IPS DF 6.9 (cell line): ENCODE results near the gene ZBTB3.

Source experiments
- DNase-seq: peaks from one replicate; pipeline ENCODE4 v3.0.0-alpha.2; 2013; ENCODE audit warnings: low read depth, low spot score
- H3K27ac ChIP-seq: one replicate; pipeline ENCODE4 v1.5.1; 2013; ENCODE audit warnings: low read length, control low read depth
- H3K27me3 ChIP-seq: 2 replicates; pipeline ENCODE4 v1.6.1; 2013; ENCODE audit warnings: mild to moderate bottlenecking, low read length; ENCODE audit not compliant: control insufficient read depth, insufficient read depth
- H3K36me3 ChIP-seq: 2 replicates; pipeline ENCODE4 v1.6.1; 2013; ENCODE audit warnings: low read length; ENCODE audit not compliant: control insufficient read depth, insufficient read depth
- H3K4me1 ChIP-seq: 2 replicates; pipeline ENCODE4 v1.6.1; 2013; ENCODE audit warnings: low read length; ENCODE audit not compliant: control insufficient read depth, insufficient read depth
- H3K4me3 ChIP-seq: 2 replicates; pipeline ENCODE4 v1.5.1; 2013; ENCODE audit warnings: mild to moderate bottlenecking, low read length
- H3K9me3 ChIP-seq: 2 replicates; pipeline ENCODE4 v1.6.1; 2013; ENCODE audit warnings: low read length, inconsistent platforms; ENCODE audit not compliant: control insufficient read depth, insufficient read depth
- whole genome bisulfite sequencing: extraction: QIAGEN DNeasy Blood & Tissue Kit; methylation state at CpG from one replicate; pipeline ENCODE4 v1.1.7; 2013; ENCODE audit warnings: mixed read lengths, missing lambda C conversion rate; ENCODE audit not compliant: insufficient read length, insufficient coverage; 5-methylcytosine and 5-hydroxymethylcytosine counted together

ZBTB3 gene

DNA sequence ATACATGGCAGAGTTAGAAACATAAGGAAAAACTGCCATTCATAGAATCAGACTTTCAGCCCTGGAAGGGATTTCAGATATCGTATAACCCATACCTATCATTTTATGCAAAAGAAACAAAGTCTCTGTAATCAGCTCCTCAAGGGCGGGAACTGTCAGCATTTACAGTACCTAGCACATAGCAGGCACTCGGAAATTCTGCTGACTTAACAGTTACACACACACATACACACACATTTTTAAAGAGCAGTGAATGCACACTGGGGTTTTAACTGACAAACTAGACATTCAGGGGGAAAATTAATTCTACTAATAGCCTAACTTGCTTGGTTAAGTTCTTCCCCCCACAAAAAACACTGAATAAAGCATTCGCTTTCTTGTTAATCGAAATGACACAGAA, 37.8 kb downstream of the ZBTB3 start:
- Histone ChIP-seq H3K27ac (no peak overlapping the region), H3K36me3 (peaks cover 27% of the 10 kb centered on the region), H3K27me3 (no peaks in the 10 kb centered on the region), H3K9me3 (no peaks in the 10 kb centered on the region), H3K4me3 (no peak overlapping the region), H3K4me1 (no peaks in the 10 kb centered on the region)
- no CpG with 5 or more reads among the region's 5 CpGs for WGBS
- no peak for DNase-seq

DNA sequence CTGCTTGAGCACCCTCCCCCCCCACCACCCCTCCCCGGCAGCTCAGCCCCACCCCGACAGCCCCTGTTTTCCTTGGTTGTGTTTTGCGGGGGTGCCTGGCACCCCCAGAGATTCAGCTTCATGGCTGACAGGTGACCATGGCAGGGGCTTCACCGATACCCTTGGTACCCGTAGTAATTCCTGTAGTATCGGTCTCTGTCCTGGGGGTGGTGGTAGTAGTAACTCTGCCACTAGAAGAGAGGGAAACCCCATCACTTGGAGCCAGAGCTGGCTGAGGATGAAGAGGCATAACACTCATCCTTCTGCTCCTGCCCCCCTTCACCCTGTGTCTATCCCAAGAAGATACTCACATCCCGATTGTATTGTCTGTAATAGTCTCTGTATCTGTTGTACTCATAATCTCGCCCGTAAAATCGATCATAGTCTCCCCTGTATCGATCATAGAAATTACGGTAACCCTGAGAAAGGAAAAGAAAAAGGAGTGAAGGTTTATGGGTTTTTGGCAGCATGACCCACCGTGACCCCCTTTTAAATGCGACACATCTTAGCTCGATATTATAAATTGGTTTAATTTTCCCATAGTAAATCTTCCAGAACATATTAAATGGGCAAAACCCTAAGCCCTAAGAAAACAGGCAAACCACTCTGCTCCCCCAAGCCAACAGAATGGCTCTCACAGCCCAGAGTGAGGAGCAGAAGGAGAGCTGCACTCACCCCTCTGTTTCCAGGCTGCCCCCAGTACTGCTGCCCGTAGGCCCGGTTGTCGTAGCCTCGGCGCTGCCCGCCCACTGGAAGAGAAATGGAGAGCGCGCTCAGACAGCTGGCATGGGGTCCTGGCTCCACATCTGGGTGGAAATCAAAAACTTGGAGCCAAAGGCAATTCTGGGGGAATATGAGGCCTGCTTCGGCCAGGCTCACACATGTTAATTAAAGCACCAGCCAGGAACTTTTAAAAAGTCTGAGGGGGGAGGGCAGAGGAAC, 38.5 kb downstream of the ZBTB3 start:
- Histone ChIP-seq H3K27me3 (no peaks in the 10 kb centered on the region), H3K27ac (no peak overlapping the region), H3K4me1 (no peaks in the 10 kb centered on the region), H3K9me3 (no peaks in the 10 kb centered on the region), H3K36me3 (peaks cover 23% of the 10 kb centered on the region), H3K4me3 (no peak overlapping the region)
- no CpG with 5 or more reads among the region's 24 CpGs for WGBS
- no peak for DNase-seq

DNA sequence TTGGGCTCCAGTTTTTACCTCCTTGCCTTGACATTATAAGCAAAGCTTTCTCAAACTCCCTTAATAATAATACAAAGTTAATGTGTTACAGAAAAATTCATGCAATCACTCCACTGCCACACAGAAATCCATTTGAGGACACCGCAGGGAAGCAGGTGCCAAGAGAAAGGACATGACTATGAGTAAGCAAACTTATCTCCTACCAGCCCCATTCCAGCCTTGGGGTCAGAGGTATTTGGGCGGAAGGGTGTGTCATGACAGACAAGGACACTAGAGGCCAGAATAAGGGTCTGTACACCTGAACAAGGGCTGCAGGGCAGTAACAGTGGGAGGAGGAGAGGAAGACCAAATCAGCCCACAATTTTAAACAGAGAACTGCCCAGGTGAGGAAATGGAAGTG, 40.6 kb downstream of the ZBTB3 start:
- Histone ChIP-seq H3K27ac (no peak overlapping the region), H3K4me3 (no peak overlapping the region), H3K27me3 (no peaks in the 10 kb centered on the region), H3K9me3 (no peaks in the 10 kb centered on the region), H3K36me3 (peaks cover 14% of the 10 kb centered on the region; the same call in 1 of the 2 replicates), H3K4me1 (no peaks in the 10 kb centered on the region; the same call in 1 of the 2 replicates)
- WGBS = no CpG with 5 or more reads among the region's 2 CpGs
- DNase-seq = no peak

DNA sequence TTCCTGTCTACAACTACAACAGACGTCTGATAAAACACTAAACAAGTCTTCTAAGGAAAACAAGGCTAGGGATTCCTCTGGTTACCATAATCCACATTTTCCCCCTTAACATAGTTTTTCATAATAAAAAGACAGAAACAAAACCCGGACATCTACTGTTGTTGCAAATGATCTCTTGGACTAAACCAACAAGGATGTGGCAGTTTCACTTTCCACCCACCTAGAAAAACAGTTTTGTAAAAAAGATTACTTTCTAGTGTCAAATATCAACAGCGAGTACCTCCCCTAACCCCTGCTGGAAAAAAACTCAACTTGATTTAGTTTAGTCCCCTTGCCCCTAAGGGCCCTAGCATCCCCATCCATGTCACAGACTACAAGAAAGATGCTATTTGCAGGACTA, 41.1 kb downstream of the ZBTB3 start:
- WGBS = no CpG with 5 or more reads among the region's 3 CpGs
- Histone ChIP-seq H3K27me3 (no peaks in the 10 kb centered on the region), H3K9me3 (no peaks in the 10 kb centered on the region), H3K4me1 (no peaks in the 10 kb centered on the region; the same call in 1 of the 2 replicates), H3K36me3 (peaks cover 14% of the 10 kb centered on the region; the same call in 1 of the 2 replicates), H3K4me3 (no peak overlapping the region), H3K27ac (no peak overlapping the region)
- no peak for DNase-seq

DNA sequence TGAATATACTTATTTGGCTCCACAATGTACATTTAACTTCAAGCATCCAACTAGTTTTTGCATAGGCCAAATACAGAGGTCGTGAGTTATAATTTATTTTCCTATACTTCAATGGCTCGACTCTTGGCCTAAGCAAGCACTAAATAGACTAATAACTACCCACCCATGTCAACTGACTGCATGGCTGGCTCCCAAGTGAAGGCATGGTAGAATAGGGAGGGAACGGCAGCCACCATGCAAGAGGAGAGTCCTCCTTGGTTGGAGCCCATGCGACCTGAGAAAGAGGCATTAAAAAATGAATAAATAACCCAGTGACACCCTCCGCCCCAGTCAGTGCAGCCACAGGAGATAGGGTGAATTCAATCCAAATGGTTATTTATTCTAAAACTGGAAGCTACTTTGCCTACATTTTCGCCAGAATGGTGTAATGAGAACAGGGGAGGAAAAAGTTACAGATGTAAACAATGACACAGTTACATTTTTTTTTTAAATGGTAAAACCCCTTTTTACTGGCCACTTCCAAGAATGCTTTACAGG, 41.6 kb downstream of the ZBTB3 start:
- no peak overlapping the region for H3K27ac ChIP-seq
- peaks cover 14% of the 10 kb centered on the region; the same call in 1 of the 2 replicates for H3K36me3 ChIP-seq
- H3K27me3 ChIP-seq = no peaks in the 10 kb centered on the region
- DNase-seq = no peak
- H3K9me3 ChIP-seq = no peaks in the 10 kb centered on the region
- H3K4me3 ChIP-seq = no peak overlapping the region
- H3K4me1 ChIP-seq = no peaks in the 10 kb centered on the region; the same call in 1 of the 2 replicates
- WGBS = no CpG with 5 or more reads among the region's 6 CpGs

DNA sequence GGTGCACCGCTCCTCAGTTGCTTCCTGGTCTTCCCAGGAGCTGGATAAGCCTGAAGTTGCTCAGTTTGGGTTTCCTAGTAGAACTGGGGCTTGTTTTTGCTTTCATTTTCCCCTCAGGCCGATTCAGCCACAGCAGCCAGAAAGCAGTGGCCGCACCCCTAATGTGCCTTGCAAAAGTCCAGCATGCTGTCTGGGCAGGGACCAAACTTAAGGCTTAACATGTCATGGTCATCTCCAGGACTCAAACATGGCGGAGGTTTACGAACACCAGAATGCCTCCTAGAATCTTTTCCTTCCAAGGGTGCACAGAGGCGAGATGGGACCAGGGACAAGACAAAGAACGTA, 44.0 kb downstream of the ZBTB3 start:
- WGBS = no CpG with 5 or more reads among the region's 7 CpGs
- H3K27ac ChIP-seq = peak overlapping the region; percentile 11
- no peaks in the 10 kb centered on the region for H3K9me3 ChIP-seq
- no peaks in the 10 kb centered on the region; the same call in 1 of the 2 replicates for H3K4me1 ChIP-seq
- peak overlapping the region; percentile 50; the same call in 1 of the 2 replicates for H3K4me3 ChIP-seq
- peaks cover 9% of the 10 kb centered on the region; the same call in 1 of the 2 replicates for H3K36me3 ChIP-seq
- DNase-seq = no peak
- no peaks in the 10 kb centered on the region for H3K27me3 ChIP-seq

DNA sequence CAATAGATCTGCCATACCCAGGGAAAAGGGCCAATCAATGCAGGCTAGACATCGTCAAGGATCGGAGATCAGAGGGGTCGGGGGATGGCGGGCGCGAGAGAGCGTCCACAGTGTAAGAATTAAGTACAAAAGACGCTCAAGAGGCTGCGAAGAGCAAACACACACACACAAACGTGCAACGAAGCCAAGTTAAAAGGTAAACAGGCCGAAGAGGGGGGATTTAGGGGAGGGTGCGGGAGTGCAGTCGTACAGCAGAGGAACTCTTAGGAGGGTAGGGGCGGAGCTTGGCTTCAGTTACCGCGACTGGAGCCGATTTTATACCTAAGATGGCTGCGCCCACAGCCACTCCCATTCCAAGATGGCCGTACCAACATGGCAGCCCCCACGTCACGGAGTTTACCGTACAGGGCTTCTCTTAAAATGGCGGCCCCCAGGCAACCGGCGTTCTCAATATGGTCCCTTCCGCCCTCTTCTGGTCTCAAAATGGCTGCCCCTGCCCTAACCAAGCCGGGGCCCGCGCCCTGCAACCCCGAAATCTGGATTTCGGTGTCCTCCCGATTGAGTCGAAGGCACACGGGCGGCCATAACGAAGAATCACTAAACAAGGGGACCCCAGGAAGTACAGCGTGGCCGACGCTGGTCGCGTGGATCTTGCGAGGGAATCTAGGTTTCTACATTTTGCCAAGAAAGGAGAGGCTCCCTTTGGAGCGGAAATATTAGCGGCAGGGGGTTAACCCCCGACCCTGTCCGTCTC, 44.5 kb downstream of the ZBTB3 start:
- no peaks in the 10 kb centered on the region for H3K9me3 ChIP-seq
- H3K27ac ChIP-seq = peak overlapping the region; percentile 11
- H3K36me3 ChIP-seq = peaks cover 5% of the 10 kb centered on the region; the same call in 1 of the 2 replicates
- DNase-seq = peak; percentile 97
- no peaks in the 10 kb centered on the region; the same call in 1 of the 2 replicates for H3K4me1 ChIP-seq
- no CpG with 5 or more reads among the region's 47 CpGs for WGBS
- H3K27me3 ChIP-seq = no peaks in the 10 kb centered on the region
- H3K4me3 ChIP-seq = peak overlapping the region; percentile 76; the same call in 1 of the 2 replicates

DNA sequence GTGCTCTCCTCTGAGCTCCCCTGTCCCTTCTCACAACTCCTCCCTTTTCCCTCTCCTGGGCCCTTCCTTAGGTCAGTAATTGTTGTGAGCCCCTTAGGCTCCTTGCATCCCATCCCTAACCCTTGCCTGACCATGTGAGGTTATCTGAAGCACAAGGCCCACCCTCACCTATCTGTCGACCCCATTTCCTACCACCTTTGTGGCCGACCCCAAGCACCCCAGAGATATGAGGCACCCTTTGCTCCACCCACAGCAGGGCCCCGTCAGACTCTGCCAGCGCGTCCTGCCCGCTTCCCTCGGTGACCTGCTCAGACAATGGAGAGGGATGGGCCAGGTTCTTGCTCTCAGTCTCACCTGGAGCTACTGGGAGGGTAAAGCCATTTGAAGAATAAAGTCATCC, 45.2 kb downstream of the ZBTB3 start:
- peak overlapping the region; percentile 76; the same call in 1 of the 2 replicates for H3K4me3 ChIP-seq
- no peak overlapping the region for H3K27ac ChIP-seq
- no CpG with 5 or more reads among the region's 7 CpGs for WGBS
- H3K27me3 ChIP-seq = no peaks in the 10 kb centered on the region
- H3K4me1 ChIP-seq = no peaks in the 10 kb centered on the region; the same call in 1 of the 2 replicates
- DNase-seq = no peak
- no peaks in the 10 kb centered on the region for H3K9me3 ChIP-seq
- H3K36me3 ChIP-seq = peaks cover 2% of the 10 kb centered on the region; the same call in 1 of the 2 replicates

DNA sequence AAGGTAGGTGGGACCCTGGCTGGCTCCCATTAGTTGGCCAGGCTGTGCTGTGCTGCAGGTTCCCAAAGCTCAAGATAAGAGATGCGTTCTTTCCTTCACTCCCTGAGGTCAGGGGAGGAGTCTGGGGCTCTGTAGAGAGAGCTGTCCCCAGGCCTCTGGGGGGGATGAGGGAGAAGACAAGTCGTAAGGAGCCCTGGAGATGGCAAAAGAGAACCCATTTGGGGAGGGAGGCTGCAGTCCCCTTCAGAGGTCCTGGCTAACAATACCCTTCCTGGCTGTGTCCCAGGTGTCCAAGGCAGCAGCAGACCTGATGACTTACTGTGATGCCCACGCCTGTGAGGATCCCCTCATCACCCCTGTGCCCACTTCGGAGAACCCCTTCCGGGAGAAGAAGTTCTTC, 45.6 kb downstream of the ZBTB3 start:
- peaks cover 2% of the 10 kb centered on the region; the same call in 1 of the 2 replicates for H3K36me3 ChIP-seq
- no peaks in the 10 kb centered on the region for H3K27me3 ChIP-seq
- no peaks in the 10 kb centered on the region for H3K9me3 ChIP-seq
- DNase-seq = no peak
- no peak overlapping the region; the same call in 1 of the 2 replicates for H3K4me3 ChIP-seq
- no peaks in the 10 kb centered on the region; the same call in 1 of the 2 replicates for H3K4me1 ChIP-seq
- H3K27ac ChIP-seq = no peak overlapping the region
- WGBS = no CpG with 5 or more reads among the region's 5 CpGs
